ENCODE data around the gene UBL4A. TPM values are rescaled to one million over a fixed set of nuclear protein-coding genes. Genes with fewer than 3 reads are reported as not detected.

The UBL4A gene
- total RNA-seq, 1 donor, result 35.0 TPM

- no peak overlapping the region for H3K4me3 ChIP-seq (ENCODE audit: low read depth, low read length)
- DNase-seq (ENCODE audit: low read depth), result no peak
- TF ChIP-seq CTCF (IDR thresholded peaks at IDR 0.05; ENCODE audit: insufficient read depth, low read length), result no peak
Measured at GRCh38 chrX:154468217-154468616, 18.2 kb downstream of the UBL4A start.

GRCh38 chrX:154467556-154467955 lies 18.9 kb downstream of the UBL4A start:
- TF ChIP-seq CTCF (IDR thresholded peaks at IDR 0.05; ENCODE audit: insufficient read depth, low read length), result no peak
- no peak overlapping the region for H3K4me3 ChIP-seq (ENCODE audit: low read depth, low read length)
- no peak for DNase-seq (ENCODE audit: low read depth)

GRCh38 chrX:154466907-154467306 lies 19.5 kb downstream of the UBL4A start:
- no peak for TF ChIP-seq CTCF (IDR thresholded peaks at IDR 0.05; ENCODE audit: insufficient read depth, low read length)
- DNase-seq (ENCODE audit: low read depth), result no peak
- no peak overlapping the region for H3K4me3 ChIP-seq (ENCODE audit: low read depth, low read length)

- no peak for DNase-seq (ENCODE audit: low read depth)
- H3K4me3 ChIP-seq (ENCODE audit: low read depth, low read length), result no peak overlapping the region
- no peak for TF ChIP-seq CTCF (IDR thresholded peaks at IDR 0.05; ENCODE audit: insufficient read depth, low read length)
Measured at GRCh38 chrX:154466036-154466435, 20.4 kb downstream of the UBL4A start.

GRCh38 chrX:154465601-154466000 lies 20.8 kb downstream of the UBL4A start:
- no peak for DNase-seq (ENCODE audit: low read depth)
- no peak for TF ChIP-seq CTCF (IDR thresholded peaks at IDR 0.05; ENCODE audit: insufficient read depth, low read length)
- no peak overlapping the region for H3K4me3 ChIP-seq (ENCODE audit: low read depth, low read length)

GRCh38 chrX:154464806-154465365 lies 21.5 kb downstream of the UBL4A start:
- TF ChIP-seq CTCF (IDR thresholded peaks at IDR 0.05; ENCODE audit: insufficient read depth, low read length), result no peak
- no peak for DNase-seq (ENCODE audit: low read depth)
- H3K4me3 ChIP-seq (ENCODE audit: low read depth, low read length), result no peak overlapping the region

GRCh38 chrX:154463611-154464220 lies 22.7 kb downstream of the UBL4A start:
- TF ChIP-seq CTCF (IDR thresholded peaks at IDR 0.05; ENCODE audit: insufficient read depth, low read length), result no peak
- no peak overlapping the region for H3K4me3 ChIP-seq (ENCODE audit: low read depth, low read length)
- DNase-seq (ENCODE audit: low read depth), result no peak

All from fibroblast of the aortic adventitia (primary cell).